Measurements from ENCODE around the gene GPER1.
"Not testable (repeated sequence)": the region's sequence is repeated elsewhere in the genome, so short reads cannot be mapped to it uniquely, and the experiment has no call there.

GPER1 gene

GRCh38 chr7:1070544-1071011 is 17.3 kb upstream of the GPER1 start:
- DNase-seq (ENCODE audit: low spot score) = no peak

- no peak for DNase-seq (ENCODE audit: low spot score)
Measured at GRCh38 chr7:1071731-1072254, 16.1 kb upstream of the GPER1 start.

GRCh38 chr7:1073142-1073977 is 14.6 kb upstream of the GPER1 start:
- DNase-seq (ENCODE audit: low spot score) = no peak

GRCh38 chr7:1074018-1074417 is 13.9 kb upstream of the GPER1 start:
- not testable (repeated sequence) for DNase-seq (ENCODE audit: low spot score)

- no peak for DNase-seq (ENCODE audit: low spot score)
Measured at GRCh38 chr7:1074593-1075431, 13.1 kb upstream of the GPER1 start.

- no peak for DNase-seq (ENCODE audit: low spot score)
Measured at GRCh38 chr7:1076184-1077072, 11.5 kb upstream of the GPER1 start.

GRCh38 chr7:1078519-1078918 is 9.4 kb upstream of the GPER1 start:
- no peak for DNase-seq (ENCODE audit: low spot score)

GRCh38 chr7:1078985-1079384 is 8.9 kb upstream of the GPER1 start:
- no peak for DNase-seq (ENCODE audit: low spot score)

- DNase-seq (ENCODE audit: low spot score) = no peak
Measured at GRCh38 chr7:1079546-1079945, 8.4 kb upstream of the GPER1 start.

GRCh38 chr7:1080252-1080920 is 7.5 kb upstream of the GPER1 start:
- no peak for DNase-seq (ENCODE audit: low spot score)

GRCh38 chr7:1080921-1081255 is 7.0 kb upstream of the GPER1 start:
- DNase-seq (ENCODE audit: low spot score) = no peak

- DNase-seq (ENCODE audit: low spot score) = no peak
Measured at GRCh38 chr7:1081336-1081735, 6.6 kb upstream of the GPER1 start.

- DNase-seq (ENCODE audit: low spot score) = no peak
Measured at GRCh38 chr7:1081931-1082401, 5.9 kb upstream of the GPER1 start.

GRCh38 chr7:1083729-1084657 is 3.9 kb upstream of the GPER1 start:
- no peak for DNase-seq (ENCODE audit: low spot score)

- no peak for DNase-seq (ENCODE audit: low spot score)
Measured at GRCh38 chr7:1085266-1085665, 2.6 kb upstream of the GPER1 start.

- DNase-seq (ENCODE audit: low spot score) = no peak
Measured at GRCh38 chr7:1085910-1086421, 1.9 kb upstream of the GPER1 start.

GRCh38 chr7:1086588-1087464 is 1.1 kb upstream of the GPER1 start:
- peak; percentile 99 for DNase-seq (ENCODE audit: low spot score)

GRCh38 chr7:1087465-1087814 is 473 bp upstream of the GPER1 start:
- DNase-seq (ENCODE audit: low spot score) = no peak

- no peak for DNase-seq (ENCODE audit: low spot score)
Measured at GRCh38 chr7:1090236-1090635, 2.3 kb downstream of the GPER1 start.
